GM18498 (cell line): ENCODE measurements around the gene RGS11.

Source experiments
- ATAC-seq: cut with Tn5 transposase; IDR thresholded peaks from one replicate; pipeline ENCODE4 v1.9.1; 2021; ENCODE audit warnings: mild to moderate bottlenecking, moderate library complexity; ENCODE audit not compliant: unreplicated experiment

The RGS11 gene

DNA sequence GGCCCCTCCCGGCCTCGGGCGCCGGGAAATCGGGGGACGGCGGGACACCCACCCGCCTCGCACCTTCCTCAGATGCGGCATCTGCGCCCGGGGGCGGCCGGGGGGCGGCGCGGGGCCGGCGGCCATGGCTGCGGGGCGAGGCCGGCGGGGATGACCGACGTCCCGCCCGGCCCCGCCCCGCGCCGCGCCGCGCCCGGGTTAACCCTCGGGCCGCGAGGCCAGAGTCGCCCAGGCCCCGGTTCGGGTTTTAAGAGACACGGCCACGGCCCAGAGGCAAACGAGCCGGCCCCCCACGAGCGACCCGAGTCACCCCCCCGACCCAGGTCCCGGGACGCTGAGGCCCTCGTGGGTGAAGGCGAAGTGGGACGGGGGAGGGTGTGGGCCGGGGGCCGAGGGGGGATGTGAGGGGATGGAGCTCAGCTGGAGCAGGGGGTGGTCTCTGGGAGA is at the start of gene RGS11:
Gene RGS11 (minus strand): TSS at position 159 of the 447 bp plus-strand sequence. CDS start 33 bp downstream, at position 126.
- ATAC-seq, result no peak

DNA sequence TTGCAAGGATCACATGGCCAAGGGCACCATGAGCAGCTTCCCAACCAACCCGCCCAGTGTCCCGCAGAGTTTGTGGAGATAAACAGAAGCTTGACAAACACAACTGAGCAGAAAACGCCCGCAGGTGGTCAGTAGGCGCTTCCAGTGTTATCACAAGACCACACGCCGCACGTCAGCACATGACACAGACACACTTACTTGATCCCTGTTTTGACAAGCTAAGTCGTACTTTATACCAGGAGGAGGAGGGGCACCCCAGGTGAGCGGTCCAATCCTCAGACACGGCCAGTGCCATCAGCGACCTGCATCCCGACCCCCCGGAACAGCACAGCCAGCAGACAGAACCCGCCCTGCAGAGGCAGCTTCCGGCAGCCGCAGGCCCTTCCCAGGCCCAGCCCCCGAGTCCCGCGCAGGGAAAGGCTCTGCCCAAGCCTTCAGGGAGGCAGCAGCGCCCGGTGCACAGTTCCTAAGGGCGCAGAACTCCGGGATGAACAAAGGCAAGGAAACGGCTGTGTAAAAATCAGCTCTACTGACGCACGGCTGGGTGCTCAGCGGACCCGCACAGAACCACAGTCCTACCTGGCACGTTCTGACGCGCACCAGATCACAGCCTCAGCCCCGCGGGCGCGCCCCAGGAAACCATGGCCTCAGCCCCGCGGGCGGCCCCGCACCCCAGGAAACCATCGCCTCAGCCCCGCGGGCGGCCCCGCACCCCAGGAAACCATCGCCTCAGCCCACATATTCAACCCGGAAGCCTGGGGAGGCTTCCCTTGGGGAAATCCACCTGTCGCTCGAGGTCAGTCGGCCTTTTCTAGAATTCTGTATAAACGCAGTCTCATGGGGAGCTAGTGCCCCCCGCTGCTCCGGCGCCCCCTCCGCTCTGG is 48.9 kb upstream of the RGS11 start:
- peak; percentile 56 for ATAC-seq

DNA sequence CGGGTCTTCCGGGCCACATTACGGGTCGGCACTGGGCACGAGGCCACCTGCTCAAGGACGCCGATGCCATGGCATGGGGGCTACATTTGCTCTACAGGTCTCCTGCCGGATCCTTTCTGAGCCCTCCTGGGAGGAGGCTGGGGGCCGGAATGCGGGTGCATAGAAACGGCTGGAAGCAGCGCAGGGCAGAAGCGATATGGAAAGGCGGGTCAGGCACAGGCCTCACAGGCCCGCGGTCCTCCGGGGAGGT is 48.4 kb upstream of the RGS11 start:
- ATAC-seq, result no peak

DNA sequence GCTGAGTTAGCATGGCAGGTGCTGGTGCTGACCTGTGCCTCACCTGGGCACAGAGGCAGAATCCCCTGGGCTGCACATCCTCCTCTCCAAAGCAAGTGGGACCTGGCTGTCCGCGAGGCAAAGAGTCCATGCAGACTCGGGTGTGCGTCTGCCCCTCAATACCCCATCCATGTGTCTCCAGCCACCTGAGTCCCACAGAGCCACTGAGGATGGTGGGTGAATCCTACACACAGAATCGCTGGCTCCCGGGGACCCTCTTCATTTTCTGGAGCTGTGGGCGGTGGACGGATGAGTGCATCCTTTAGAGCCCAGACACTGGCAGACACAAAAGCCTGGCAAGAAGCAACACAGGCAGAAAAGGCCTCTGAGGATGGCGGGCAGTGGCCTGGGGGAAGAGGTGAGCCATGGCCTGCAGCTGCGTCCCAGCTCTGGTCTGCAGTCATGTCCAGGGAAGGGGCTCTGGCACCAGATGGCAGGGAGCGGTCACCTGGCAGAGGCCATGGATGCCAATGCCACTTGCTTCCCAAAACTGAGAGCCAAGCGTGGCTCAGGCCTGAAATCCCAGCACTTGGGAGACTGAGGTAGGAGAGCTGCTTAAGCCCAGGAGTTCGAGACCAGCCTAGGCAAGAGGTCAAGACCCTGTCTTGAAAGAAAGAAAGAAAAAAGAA is 46.9 kb upstream of the RGS11 start:
- no peak for ATAC-seq

DNA sequence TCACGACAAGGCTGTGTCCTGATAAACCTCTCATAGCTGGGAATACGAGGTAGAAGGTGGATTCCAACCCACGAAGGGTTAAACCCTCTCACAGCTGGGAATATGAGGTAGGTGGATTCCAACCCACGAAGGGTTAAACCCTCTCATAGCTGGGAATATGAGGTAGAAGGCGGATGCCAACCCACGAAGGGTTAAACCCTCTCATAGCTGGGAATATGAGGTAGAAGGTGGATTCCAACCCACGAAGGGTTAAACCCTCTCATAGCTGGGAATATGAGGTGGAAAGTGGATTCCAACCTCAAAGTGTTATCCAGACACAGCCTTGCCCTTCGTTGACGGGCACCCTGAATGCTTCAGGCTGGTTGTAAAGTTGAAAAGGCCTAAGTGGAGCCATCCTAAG is 45.8 kb upstream of the RGS11 start:
- ATAC-seq, result no peak

DNA sequence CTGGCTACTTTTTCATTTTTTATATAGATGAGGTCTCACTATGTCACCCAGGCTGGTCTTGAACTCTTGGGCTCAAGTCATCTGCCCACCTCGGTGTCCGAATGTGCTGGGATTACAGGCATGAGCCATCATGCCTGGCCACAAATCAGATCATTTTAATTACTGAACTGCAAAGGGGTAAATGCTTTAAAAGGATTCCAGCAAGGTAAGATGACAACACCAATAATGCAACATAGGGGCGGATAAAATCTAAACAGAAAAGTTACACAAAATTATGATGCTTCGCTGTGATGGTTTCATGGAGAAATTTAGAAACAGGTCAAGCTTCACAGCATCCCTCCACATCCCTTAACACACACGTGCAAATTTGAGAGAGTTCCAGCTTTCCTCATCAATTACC is 44.5 kb upstream of the RGS11 start:
- ATAC-seq, result no peak

DNA sequence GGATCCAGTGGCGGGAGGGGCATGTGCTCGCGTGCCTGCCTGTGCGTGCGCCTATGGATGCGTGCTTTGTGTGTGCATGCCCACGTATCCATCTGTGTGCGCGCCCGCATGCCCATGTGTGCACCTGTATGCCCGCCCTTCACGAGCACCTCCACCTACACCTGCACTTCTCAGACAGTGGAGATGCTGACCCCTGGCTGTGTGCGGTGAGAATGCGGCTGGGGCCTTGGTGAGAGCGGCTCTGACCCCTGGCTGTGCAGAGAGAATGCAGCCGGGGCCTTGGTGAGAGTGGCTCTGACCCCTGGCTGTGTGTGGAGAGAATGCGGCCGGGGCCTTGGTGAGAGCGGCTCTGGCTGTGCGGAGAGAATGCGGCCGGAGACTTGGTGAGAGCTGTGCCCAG is 42.9 kb upstream of the RGS11 start:
- no peak for ATAC-seq

DNA sequence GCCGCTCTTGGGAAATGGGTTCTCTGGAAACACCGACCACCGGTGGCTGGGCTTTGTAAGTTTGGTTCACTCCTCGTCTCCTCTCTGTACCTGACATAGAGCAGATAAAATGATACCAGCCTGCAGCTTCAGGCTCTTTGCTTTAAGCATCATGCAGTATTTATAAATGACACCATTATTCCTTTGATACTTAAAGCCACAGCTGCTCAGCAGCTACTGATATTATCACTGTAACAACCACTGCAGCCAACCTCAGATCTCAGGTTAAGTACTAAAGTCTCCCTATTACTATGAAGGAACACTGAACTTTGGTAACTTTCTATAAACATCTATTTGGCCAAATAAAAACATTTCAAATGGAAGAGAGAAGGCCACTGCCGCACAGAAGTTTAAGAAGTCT is 41.8 kb upstream of the RGS11 start:
- no peak for ATAC-seq

DNA sequence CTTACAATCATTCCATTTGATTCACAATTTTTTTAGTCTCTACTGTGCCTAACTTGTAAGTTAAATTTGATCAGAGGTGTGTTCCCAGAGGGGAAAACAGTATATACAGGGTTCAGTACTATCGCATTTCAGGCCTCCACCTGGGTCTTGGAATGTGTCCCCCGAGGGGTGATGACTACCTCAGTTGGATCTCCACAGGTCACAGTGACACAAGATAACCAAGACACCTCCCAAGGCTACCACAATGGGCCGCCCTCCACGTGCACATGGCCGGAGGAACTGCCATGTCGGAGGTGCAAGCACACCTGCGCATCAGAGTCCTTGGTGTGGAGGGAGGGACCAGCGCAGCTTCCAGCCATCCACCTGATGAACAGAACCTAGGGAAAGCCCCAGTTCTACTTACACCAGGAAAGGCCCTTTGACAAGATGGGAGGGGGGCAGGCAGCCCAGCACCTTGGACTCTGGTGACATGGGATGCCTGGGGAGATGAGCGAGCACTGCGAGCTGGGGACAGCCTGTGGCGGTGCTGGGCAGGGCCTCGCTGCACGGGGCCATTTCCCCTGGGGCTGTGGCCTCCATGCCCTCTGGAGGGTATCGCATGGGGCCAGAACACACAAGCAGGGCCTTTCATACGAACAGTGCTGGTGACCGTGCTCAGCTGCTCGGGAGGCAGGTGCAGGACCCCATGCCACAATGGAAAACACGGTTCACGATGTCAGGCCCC is 41.2 kb upstream of the RGS11 start:
- no peak for ATAC-seq

DNA sequence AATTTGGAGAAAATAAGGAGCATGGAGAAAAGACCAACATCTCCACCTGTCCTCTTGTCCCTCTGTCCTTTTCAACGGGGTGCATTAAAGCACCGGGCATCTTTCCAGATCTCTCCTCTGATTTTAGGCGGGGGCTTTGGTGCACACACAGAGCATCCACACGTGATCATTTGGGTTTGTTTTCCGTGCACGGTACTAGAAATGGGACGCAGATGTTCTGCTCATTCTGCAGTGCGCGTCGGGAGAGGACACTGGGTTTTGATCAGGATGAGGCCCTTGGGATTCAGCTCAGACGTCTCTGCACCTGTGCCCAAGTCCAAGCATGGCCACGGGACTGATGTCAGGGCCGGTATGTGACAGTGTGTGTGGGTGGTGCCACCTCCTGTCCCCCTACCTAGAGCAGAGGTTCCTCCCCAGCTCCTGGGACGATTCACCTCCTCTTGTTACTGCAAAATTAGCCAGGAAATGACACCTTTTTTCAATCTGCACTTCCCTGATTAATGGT is 39.1 kb upstream of the RGS11 start:
- no peak for ATAC-seq

DNA sequence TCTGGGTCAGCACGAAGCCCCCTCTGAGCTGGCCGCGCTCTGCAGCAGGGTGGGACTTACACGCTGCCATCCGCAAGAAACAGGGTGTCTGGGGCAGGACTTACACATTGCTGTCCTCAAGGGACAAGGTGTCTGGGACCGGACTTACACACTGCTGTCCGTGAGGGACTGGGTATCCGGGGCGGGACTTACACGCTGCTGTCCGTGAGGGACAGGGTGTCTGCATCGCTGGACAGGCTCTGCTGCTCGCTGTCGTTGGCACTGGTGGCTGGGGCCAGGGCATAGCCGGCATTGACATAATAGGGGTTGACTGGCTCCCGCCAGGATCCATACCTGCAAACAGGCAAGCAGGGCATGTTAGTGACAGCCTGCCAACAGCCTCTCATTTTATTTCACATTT is 38.6 kb upstream of the RGS11 start:
- no peak for ATAC-seq

DNA sequence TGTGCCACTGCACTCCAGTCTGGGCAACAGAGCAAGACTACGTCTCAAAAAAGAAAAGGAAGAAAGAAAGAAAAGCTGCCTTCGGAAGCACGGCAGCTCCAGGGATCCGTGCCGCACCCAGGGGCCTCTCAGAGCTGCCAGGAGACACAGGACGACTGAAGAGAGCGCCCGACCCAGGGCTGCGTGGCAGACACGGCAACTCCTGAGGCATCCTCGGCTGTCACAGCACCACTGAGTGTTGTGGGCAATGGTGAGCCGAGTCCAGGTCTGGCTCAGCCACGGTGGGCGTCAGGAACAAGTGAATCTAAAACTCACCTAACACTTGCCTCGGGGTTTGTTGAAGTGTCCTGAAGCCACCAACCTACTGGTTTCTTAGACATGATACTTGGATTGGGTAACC is 36.0 kb upstream of the RGS11 start:
- ATAC-seq, result no peak

DNA sequence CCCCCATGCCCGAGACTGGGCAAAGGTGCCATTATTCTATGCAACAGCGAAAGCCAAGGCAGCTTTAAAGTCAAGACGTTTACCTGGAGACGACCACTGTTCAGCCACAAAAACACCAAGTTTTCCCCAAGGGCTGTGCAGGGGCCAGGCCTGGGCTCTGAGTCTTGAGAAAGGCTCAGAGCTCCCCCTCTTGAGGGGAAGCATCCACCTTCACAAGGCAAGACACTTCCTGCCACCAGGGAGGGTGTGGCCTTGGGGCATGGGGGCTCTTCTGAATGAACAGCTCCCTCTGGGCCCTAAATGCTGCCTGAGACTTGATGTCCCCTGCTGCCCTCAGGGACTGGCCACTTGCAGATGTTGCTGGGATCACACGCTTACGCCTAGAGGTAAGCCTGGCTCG is 33.7 kb upstream of the RGS11 start:
- no peak for ATAC-seq

DNA sequence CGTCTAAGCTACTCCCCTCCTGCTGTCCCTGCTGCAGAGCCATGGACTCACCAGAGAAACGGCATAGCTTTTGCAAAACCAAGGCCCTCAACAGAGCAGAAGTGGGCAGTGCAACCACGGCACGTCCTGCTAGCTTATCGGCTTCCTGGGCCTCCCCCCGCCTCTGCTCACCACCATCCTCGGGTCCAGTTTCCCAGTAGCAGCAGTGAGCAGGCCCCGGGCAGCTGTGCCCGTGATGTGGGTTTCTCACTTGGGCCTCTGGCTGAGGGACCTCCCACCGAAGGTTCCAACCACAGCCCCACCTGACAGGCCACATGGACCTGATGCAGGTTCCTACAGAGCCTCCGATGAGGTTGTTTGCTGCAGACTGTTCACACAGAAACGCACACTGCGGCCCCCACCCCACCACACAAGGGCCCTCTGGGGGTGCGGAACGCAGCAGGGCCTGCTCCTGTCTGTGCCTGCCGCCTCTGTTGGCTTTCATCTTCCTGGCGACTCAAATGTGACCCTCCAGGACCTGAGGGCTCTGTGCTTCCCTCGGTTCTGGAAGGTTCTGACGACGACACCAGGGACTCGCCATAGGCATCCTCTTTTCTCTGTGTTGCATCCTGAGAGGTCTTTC is 32.1 kb upstream of the RGS11 start:
- ATAC-seq, result no peak

DNA sequence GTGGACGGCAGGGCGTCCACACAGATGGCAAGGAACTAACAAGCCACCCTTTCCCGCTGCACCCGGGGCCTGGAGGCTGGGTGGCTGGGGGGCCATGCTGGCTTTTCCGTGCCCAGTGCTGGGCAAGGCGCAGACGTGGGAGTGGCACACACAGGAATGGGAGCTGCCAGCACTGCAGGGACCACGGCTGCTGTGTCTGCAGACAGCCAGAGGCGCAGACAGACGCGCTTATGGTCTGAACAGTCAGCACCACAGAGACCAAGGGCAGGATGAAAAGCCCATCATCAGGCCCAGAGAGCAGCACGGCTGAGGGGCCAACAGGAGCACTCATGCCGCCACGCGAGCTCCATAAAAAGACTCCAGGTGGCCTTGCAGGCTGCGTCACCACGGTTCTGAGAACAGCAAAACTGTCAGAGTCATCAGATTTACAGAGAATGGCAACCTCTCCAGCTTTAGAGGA is 31.2 kb upstream of the RGS11 start:
- ATAC-seq, result no peak

DNA sequence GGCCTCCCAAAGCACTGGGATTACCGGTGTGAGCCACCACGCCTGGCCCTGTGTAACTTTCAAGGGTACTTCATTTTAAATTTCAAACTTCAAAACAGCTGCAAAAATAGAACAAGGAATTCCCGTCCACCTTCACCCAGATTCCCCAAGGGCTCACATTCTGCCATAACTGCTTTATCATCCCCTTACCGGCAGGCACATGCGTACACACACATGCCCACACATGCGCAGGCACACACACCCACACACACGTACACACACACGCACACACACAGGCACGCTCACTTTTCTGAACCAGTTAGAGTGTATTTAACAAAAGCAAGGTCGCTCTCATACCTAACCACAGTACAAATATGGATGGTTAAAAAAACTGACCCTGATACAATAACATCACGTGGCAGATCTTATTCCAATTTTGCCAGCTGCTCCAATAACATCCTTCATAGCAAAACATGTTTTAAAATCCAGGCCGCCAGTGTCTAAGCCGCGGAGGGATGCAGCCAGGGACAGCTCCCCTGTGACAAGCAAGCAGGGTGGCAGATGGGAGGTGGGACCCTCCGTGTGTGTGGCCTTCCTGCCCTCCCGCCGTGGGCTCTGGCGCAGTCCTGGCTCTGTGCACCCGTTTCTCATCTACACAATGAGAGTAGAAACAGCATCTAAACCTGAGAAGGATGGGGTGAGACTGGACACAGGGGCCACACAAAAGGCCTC is 30.3 kb upstream of the RGS11 start:
- ATAC-seq, result no peak

DNA sequence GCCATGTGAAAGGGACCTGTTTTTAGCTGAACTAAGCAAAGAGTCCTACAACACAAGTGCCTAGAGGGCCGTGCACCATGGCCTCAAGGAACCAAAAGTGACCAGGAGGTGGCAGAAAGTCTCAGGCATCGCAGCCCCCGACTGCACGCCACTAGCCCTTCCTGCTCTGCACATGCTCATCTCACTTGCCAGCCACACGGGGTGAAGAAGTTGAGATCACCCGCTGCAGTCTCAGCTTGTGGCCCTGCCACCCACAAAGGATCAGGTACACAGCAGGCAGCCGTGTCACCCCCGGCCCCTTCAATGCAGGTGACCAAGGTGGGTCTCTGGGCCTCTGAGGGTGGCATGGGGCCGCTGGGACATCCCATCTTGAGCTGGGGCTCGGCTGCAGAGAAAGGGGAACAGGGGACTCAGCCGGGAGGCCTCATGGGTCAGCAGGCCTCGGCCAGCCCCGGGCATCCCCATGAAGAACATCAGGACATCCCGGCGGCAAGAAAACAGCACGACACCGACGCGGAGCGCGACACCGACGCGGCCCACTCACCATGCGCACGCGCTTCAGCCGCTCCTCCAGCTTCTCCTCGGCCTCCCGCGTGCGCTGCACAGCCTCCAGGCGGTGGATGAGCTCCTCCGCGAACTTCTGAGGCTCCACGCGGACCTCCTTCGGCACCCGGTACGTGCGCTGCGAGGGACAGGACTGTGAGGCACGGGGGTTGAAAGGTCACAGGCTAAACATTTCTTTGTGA is 28.2 kb upstream of the RGS11 start:
- no peak for ATAC-seq

DNA sequence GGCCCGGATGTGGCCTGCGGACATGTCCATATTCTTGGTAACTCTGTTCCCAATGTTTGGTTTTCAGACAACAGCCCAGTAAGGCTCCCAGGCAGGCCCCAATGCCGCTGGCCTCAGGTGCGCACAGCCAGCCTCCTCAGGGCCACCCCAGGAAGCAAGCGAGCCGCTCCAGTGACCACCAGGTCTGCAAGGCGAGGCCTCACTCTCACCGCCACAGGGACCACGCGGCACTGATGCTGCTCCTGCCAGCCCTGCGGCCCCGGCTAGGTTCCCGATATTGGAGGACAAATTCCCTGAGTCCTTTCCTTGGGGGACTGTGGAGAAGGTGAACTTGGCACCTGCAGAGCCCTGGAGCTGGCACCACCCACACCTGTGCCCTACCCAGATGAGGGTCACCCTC is 26.2 kb upstream of the RGS11 start:
- no peak for ATAC-seq

DNA sequence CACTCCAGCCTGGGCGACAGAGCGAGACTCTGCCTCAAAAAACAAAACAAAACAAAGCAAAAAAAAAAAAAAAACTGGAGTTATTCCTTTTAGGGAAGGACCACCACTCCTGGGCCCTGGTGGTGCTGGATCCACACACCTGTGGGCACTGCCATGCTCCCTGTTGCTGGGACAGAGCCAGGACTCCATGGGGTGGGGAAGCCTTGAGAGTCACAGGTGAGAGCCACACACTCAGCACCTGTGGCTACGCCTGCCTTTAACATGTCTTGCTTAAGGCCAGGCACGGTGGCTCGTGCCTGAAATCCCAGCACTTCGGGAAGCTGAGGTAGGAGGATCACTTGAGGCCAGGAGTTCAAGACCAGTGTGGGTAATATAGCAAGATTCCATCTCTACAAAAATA is 25.5 kb upstream of the RGS11 start:
- ATAC-seq, result no peak

DNA sequence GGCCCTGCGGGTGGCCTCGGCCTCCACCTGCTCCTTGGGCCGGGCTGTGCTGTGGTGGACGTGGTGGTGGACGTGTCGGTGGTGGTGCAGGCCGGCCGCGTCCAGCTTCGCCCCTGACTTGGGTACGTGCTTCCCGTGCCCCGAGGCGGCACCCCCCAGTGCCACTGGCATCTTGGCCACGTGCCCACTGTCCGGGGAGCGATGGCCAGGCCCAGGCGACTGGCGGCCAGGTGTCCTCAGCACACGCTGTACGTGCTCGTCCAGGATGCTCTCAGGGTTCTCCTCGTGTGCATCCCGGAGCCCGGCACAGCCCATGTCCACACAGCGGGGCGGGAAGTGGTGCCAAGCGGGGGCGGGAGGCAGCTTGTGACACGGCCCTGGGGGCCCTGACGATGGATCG is 22.1 kb upstream of the RGS11 start:
- no peak for ATAC-seq
